Vagina (tissue), 2 donors: ENCODE measurements around the gene TBC1D22A.

Source experiments
- CTCF ChIP-seq, 3 experiments: fragments of 450-650 bp in 2 of 3; fragments of 200-600 bp in 1 of 3; sonication (generic) in 1 of 3; IDR thresholded peaks; one replicate each; pipeline ENCODE4 v1.5.1; 2017 to 2019; ENCODE audit warnings: antibody characterized with exemption in 3 of 3, mild to moderate bottlenecking in 2 of 3, moderate library complexity in 2 of 3
- POLR2A ChIP-seq, 2 donors: fragments of 450-650 bp; IDR thresholded peaks; one replicate each; pipeline ENCODE4 v1.6.1; 2017; ENCODE audit warnings: antibody characterized with exemption in 2 of 2, mild to moderate bottlenecking in 2 of 2, moderate library complexity in 2 of 2
- POLR2AphosphoS5 ChIP-seq, 2 donors: sonication (generic); formaldehyde crosslinking; IDR thresholded peaks; one replicate each; pipeline ENCODE4 v1.9.0; 2017; ENCODE audit warnings: antibody characterized with exemption in 2 of 2, mild to moderate bottlenecking in 2 of 2, low read depth in 1 of 2; ENCODE audit not compliant: insufficient read depth in 1 of 2

GRCh38 chr22:46740910-46741780 is 21.3 kb upstream of the TBC1D22A start:
- no peak for TF ChIP-seq POLR2A (IDR thresholded peaks at IDR 0.05)
- TF ChIP-seq CTCF (IDR thresholded peaks at IDR 0.05) = no peak
- TF ChIP-seq POLR2AphosphoS5 (IDR thresholded peaks at IDR 0.05; ENCODE audit: insufficient read depth in 1 of 2, low read depth in 1 of 2) = no peak
